Prostate gland (tissue), 2 donors: ENCODE results near the gene LIMCH1. TPM values are rescaled to one million over a fixed set of nuclear protein-coding genes. Genes with fewer than 3 reads are reported as not detected.

Source experiments
- DNase-seq: peaks from one replicate; pipeline ENCODE4 v3.0.0-alpha.2; 2019; ENCODE audit warnings: low spot score
- H3K27ac ChIP-seq, 2 donors: fragments of 200-600 bp; sonication (generic); 2 replicates each; pipeline ENCODE4 v1.5.1; 2017 to 2019
- H3K27me3 ChIP-seq: fragments of 200-600 bp; sonication (generic); replicated peaks from 2 replicates; pipeline ENCODE4 v1.5.1; 2019; ENCODE audit not compliant: insufficient read depth
- H3K36me3 ChIP-seq, 2 donors: fragments of 200-600 bp; sonication (generic); 1 replicate in 1 of 2; 2 replicates in 1 of 2; pipeline versions ENCODE4 v1.5.1 to v1.8.1; 2017 to 2019
- H3K4me1 ChIP-seq: fragments of 200-600 bp; sonication (generic); replicated peaks from 2 replicates; pipeline ENCODE4 v1.5.1; 2019
- H3K4me3 ChIP-seq, 2 donors: fragments of 200-600 bp; sonication (generic); 2 replicates each; pipeline ENCODE4 v1.5.1; 2017 to 2019
- H3K9me3 ChIP-seq: fragments of 200-600 bp; sonication (generic); 2 replicates; pipeline ENCODE4 v1.5.1; 2017
- POLR2A ChIP-seq: fragments of 450-650 bp; IDR thresholded peaks from one replicate; pipeline ENCODE4 v1.6.1; 2016; ENCODE audit warnings: antibody characterized with exemption, mild to moderate bottlenecking
- POLR2AphosphoS5 ChIP-seq: sonication (generic); formaldehyde crosslinking; IDR thresholded peaks from one replicate; pipeline ENCODE4 v1.6.1; 2017; ENCODE audit warnings: antibody characterized with exemption
- WGBS: methylation state at CpG from one replicate; pipeline ENCODE4 v1.1.5; 2018; 5-methylcytosine and 5-hydroxymethylcytosine counted together
- intact Hi-C: fragments of 100-400 bp; cut with DNase I; formaldehyde crosslinking; loops from one replicate; pipeline ENCODE4 v1.14.2; 2022
- total RNA-seq, 2 donors: library from RNA; depleted of rRNA; stranded (reverse); fragments of >200 nt; gene quantifications; one replicate each; pipeline ENCODE4 v1.1.0, GENCODE V29; 2016
- TF ChIP-seq, protein P1 (sequence below), 4 experiments: fragments of 200-600 bp in 2 of 4; fragments of 450-650 bp in 2 of 4; sonication (generic) in 2 of 4; IDR thresholded peaks; 1 replicate in 3 of 4; 2 replicates in 1 of 4; pipeline ENCODE4 v1.5.1; 2016 to 2019; ENCODE audit warnings: antibody characterized with exemption in 4 of 4, mild to moderate bottlenecking in 2 of 4, moderate library complexity in 2 of 4

The LIMCH1 gene
- total RNA-seq, 2 donors from 2014 or later: 62.8 to 102 TPM

DNA sequence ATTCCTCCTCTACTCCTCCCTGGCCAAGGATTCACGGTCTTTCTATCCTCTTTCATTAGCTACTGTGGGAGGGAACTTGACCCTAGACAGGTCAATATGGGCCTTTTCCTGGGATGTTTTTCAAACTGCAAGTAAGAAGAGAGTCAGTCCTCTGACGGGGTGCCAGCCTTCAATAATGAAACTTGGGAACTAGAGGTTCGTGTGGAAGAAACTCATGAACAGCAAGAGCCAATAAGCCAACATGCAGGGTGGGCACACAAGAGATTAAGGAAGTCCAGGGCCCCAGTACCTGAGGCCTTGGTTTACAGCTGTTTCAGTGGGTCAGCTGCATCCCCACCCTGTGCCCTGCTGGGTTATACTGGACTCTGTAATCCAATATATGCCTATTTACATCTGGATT, 49.3 kb downstream of the LIMCH1 start:
- WGBS: 64% methylated on average over 3 of the region's 3 CpGs
- no peaks in the 10 kb centered on the region for H3K4me1 ChIP-seq
- intact Hi-C loops: no loop called here
- H3K9me3 ChIP-seq: no peaks in the 10 kb centered on the region
- no peaks in the 10 kb centered on the region for H3K27me3 ChIP-seq
- H3K27ac ChIP-seq: no peak overlapping the region
- TF ChIP-seq, protein P1, sequence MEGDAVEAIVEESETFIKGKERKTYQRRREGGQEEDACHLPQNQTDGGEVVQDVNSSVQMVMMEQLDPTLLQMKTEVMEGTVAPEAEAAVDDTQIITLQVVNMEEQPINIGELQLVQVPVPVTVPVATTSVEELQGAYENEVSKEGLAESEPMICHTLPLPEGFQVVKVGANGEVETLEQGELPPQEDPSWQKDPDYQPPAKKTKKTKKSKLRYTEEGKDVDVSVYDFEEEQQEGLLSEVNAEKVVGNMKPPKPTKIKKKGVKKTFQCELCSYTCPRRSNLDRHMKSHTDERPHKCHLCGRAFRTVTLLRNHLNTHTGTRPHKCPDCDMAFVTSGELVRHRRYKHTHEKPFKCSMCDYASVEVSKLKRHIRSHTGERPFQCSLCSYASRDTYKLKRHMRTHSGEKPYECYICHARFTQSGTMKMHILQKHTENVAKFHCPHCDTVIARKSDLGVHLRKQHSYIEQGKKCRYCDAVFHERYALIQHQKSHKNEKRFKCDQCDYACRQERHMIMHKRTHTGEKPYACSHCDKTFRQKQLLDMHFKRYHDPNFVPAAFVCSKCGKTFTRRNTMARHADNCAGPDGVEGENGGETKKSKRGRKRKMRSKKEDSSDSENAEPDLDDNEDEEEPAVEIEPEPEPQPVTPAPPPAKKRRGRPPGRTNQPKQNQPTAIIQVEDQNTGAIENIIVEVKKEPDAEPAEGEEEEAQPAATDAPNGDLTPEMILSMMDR (IDR thresholded peaks at IDR 0.05): no peak
- no peak for TF ChIP-seq POLR2AphosphoS5
- no peak for TF ChIP-seq POLR2A
- H3K36me3 ChIP-seq: no peaks in the 10 kb centered on the region
- no peak for DNase-seq
- H3K4me3 ChIP-seq: no peak overlapping the region

DNA sequence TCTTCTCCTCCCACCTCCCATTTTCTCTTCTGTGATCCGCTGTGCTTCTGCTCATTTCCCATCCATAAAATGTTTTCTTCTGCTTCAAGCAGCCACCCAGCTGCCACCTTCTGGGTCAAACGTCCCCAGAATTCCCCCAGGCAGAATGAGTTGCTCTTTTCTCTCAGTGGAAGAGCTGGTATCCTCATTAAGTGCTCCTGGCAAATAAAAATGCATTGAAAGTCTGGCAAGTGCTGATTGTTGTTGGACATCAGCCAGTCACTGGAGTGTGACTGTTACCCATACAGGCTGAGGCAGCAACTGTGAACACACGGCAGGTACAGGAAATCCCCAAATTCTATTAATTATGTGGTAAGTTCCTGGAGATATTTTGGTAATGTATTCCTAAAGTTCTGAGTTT, 52.6 kb downstream of the LIMCH1 start:
- Histone ChIP-seq H3K9me3 (no peaks in the 10 kb centered on the region), H3K4me1 (no peaks in the 10 kb centered on the region), H3K27me3 (no peaks in the 10 kb centered on the region), H3K36me3 (no peaks in the 10 kb centered on the region), H3K27ac (no peak overlapping the region), H3K4me3 (no peak overlapping the region)
- 25% methylated on average over 3 of the region's 3 CpGs for WGBS
- TF ChIP-seq, protein P1 (IDR thresholded peaks at IDR 0.05): no peak
- peak; percentile 47 for TF ChIP-seq POLR2AphosphoS5
- TF ChIP-seq POLR2A: no peak
- DNase-seq: peak; percentile 53
- intact Hi-C loops: no loop called here

DNA sequence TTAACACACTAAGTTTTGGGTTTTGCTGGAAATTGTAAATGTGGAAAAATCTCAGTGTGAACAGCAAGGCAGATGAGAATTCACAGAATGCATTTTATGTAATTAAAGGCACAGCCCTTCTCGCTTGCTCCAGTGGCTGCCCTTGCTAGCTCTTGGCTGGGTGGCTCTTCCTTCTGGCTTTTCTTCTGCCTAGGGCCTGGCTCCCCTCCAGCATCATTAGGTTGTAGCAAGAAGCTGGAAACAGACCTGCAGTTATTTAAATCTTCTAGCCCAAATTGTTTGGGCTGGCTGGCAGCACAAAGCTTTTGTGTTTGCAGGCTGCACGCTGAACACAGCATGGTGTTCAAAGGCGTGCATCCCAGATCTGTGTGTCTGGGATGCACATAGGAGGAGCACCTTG, 56.5 kb downstream of the LIMCH1 start:
- H3K4me1 ChIP-seq: no peaks in the 10 kb centered on the region
- intact Hi-C loops: no loop called here
- H3K4me3 ChIP-seq: no peak overlapping the region
- no peaks in the 10 kb centered on the region for H3K9me3 ChIP-seq
- no peaks in the 10 kb centered on the region for H3K27me3 ChIP-seq
- H3K36me3 ChIP-seq: no peaks in the 10 kb centered on the region
- WGBS: 40% methylated on average over 3 of the region's 3 CpGs
- TF ChIP-seq, protein P1 (IDR thresholded peaks at IDR 0.05): no peak
- TF ChIP-seq POLR2AphosphoS5 (no peak), POLR2A (no peak)
- no peak overlapping the region for H3K27ac ChIP-seq
- no peak for DNase-seq

DNA sequence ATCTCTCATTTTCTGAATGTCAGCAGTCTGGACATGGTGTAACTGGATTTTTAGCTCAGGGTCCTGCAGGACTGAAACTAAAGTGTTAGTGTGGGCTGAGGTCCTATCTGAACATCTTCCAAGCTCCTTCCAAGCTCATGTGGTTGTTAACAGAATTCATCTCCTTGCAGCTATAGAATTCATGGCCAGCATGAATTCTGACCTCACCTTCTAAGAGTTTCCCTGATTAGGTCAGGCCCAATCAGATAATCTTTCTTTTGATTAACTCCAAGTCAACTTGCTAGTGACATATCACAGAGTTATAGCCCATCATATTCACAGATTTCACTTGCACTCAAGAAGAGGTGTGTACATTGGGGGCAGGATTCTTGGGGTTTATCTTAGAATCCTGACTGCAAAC, 59.5 kb downstream of the LIMCH1 start:
- DNase-seq: no peak
- intact Hi-C loops: no loop called here
- Histone ChIP-seq H3K36me3 (no peaks in the 10 kb centered on the region), H3K27ac (no peak overlapping the region), H3K4me3 (no peak overlapping the region), H3K9me3 (no peaks in the 10 kb centered on the region), H3K27me3 (no peaks in the 10 kb centered on the region), H3K4me1 (no peaks in the 10 kb centered on the region)
- TF ChIP-seq POLR2AphosphoS5: no peak
- TF ChIP-seq, protein P1 (IDR thresholded peaks at IDR 0.05): no peak
- no peak for TF ChIP-seq POLR2A

DNA sequence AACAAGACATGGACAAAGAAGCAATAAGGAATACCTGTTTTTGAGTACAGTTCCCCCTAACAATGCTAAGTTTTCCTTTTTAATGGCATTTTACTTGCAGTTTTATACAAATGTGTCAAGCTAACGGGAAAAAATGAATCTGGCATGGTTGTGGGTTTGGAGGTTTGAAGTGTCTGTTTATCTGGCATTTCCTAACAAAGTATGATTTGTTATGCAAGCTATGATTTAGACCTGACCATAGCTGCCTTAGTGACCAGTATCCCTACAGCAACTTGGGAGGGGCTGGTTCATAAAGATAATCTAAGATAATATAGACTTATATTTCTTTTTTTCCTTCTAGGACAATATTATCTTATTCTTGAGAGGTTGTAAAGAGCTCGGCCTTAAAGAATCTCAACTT, 60.6 kb downstream of the LIMCH1 start:
- 61% methylated on average over 2 of the region's 2 CpGs for WGBS
- DNase-seq: no peak

More for the DNA sequence above, 60.6 kb downstream of the LIMCH1 start:
- Histone ChIP-seq H3K4me3 (no peak overlapping the region), H3K27me3 (no peaks in the 10 kb centered on the region), H3K4me1 (no peaks in the 10 kb centered on the region), H3K9me3 (no peaks in the 10 kb centered on the region), H3K27ac (no peak overlapping the region), H3K36me3 (no peaks in the 10 kb centered on the region)
- intact Hi-C loops: no loop called here
- no peak for TF ChIP-seq POLR2A
